Activated effector memory CD4-positive, alpha-beta T cell treated with Interleukin-2 at 50 U/mL for 16 hours (primary cell): Measurements from ENCODE around the gene PLCH2.

ENCODE experiments used
- DNase-seq: peaks from one replicate; pipeline ENCODE4 v3.0.0-alpha.2; 2020

Gene PLCH2

GRCh38 chr1:2463396-2463795 is 12.7 kb upstream of the PLCH2 start:
- no peak for DNase-seq

- DNase-seq: no peak
Measured at GRCh38 chr1:2465371-2466269, 10.5 kb upstream of the PLCH2 start.

- DNase-seq: no peak
Measured at GRCh38 chr1:2466270-2466665, 9.8 kb upstream of the PLCH2 start.

GRCh38 chr1:2466958-2467554 is 9.0 kb upstream of the PLCH2 start:
- peak; percentile 12 for DNase-seq

GRCh38 chr1:2468041-2468472 is 8.0 kb upstream of the PLCH2 start:
- DNase-seq: peak; percentile 12

- no peak for DNase-seq
Measured at GRCh38 chr1:2468540-2468939, 7.5 kb upstream of the PLCH2 start.

GRCh38 chr1:2469103-2469940 is 6.8 kb upstream of the PLCH2 start:
- DNase-seq: no peak

GRCh38 chr1:2470290-2471158 is 5.6 kb upstream of the PLCH2 start:
- DNase-seq: no peak

- no peak for DNase-seq
Measured at GRCh38 chr1:2471159-2471471, 5.0 kb upstream of the PLCH2 start.

GRCh38 chr1:2471587-2472001 is 4.5 kb upstream of the PLCH2 start:
- DNase-seq: no peak

- DNase-seq: no peak
Measured at GRCh38 chr1:2472109-2472508, 4.0 kb upstream of the PLCH2 start.

GRCh38 chr1:2472561-2473177 is 3.4 kb upstream of the PLCH2 start:
- no peak for DNase-seq

GRCh38 chr1:2473198-2473597 is 2.9 kb upstream of the PLCH2 start:
- DNase-seq: no peak

GRCh38 chr1:2474104-2474844 is 1.8 kb upstream of the PLCH2 start:
- no peak for DNase-seq

- no peak for DNase-seq
Measured at GRCh38 chr1:2474933-2475371, 1.1 kb upstream of the PLCH2 start.

- no peak for DNase-seq
Measured at GRCh38 chr1:2475571-2475970, 518 bp upstream of the PLCH2 start.

GRCh38 chr1:2477309-2477708 is 1.2 kb downstream of the PLCH2 start:
- no peak for DNase-seq

GRCh38 chr1:2477791-2478499 is 1.9 kb downstream of the PLCH2 start:
- no peak for DNase-seq

- DNase-seq: no peak
Measured at GRCh38 chr1:2479186-2479585, 3.1 kb downstream of the PLCH2 start.

GRCh38 chr1:2479618-2480017 is 3.5 kb downstream of the PLCH2 start:
- no peak for DNase-seq
